ENCODE results near the gene S100A7A.

DNA sequence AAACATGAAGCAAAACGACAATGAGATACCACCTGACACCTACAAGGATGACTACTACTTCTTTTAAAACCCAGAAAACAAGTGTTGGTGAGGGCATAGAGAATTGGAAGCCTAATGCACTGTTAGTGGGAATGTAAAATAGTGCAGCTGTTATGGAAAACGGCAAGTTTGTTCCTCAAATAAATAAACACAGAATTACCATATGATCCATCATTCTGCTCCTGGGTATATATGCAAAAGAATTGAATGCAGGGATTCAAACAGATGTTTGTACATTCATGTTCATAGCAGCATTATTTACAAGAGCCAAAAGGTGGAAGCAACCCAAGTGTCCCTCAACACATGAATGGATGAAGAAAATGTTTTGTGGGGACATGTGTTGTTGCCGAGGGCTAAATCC lies 24.1 kb upstream of the S100A7A start:
- TF ChIP-seq EZH2 (IDR thresholded peaks at IDR 0.05; ENCODE audit: borderline replicate concordance, low read length): no peak
- TF ChIP-seq, protein P1, sequence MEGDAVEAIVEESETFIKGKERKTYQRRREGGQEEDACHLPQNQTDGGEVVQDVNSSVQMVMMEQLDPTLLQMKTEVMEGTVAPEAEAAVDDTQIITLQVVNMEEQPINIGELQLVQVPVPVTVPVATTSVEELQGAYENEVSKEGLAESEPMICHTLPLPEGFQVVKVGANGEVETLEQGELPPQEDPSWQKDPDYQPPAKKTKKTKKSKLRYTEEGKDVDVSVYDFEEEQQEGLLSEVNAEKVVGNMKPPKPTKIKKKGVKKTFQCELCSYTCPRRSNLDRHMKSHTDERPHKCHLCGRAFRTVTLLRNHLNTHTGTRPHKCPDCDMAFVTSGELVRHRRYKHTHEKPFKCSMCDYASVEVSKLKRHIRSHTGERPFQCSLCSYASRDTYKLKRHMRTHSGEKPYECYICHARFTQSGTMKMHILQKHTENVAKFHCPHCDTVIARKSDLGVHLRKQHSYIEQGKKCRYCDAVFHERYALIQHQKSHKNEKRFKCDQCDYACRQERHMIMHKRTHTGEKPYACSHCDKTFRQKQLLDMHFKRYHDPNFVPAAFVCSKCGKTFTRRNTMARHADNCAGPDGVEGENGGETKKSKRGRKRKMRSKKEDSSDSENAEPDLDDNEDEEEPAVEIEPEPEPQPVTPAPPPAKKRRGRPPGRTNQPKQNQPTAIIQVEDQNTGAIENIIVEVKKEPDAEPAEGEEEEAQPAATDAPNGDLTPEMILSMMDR (IDR thresholded peaks at IDR 0.05; ENCODE audit: low read length): no peak
